K562 (cell line): ENCODE results near the gene VSIG10. TPM values are rescaled to one million over a fixed set of nuclear protein-coding genes. Genes with fewer than 3 reads are reported as not detected.

Experiments
- ARHGAP35 ChIP-seq: fragments of 450-650 bp; IDR thresholded peaks from 2 replicates; pipeline ENCODE4 v1.6.1; 2018; ENCODE audit not compliant: partially characterized antibody
- CBX1 ChIP-seq: sonication (generic); IDR thresholded peaks from 2 replicates; pipeline ENCODE4 v1.6.1; 2016; ENCODE audit warnings: antibody characterized with exemption, low read depth, mild to moderate bottlenecking
- CREM ChIP-seq: IDR thresholded peaks from 2 replicates; pipeline ENCODE4 v1.6.1; 2014; ENCODE audit warnings: antibody characterized with exemption, low read depth
- ETS1 ChIP-seq: conservative IDR thresholded peaks from 2 replicates; pipeline ENCODE4 v1.6.1; 2011; ENCODE audit warnings: low read depth, mild to moderate bottlenecking, low read length; ENCODE audit not compliant: control insufficient read depth
- GTF3C2 ChIP-seq: IDR thresholded peaks from 3 replicates; pipeline ENCODE4 v1.6.1; 2011; ENCODE audit warnings: borderline replicate concordance, mild to moderate bottlenecking, moderate library complexity; ENCODE audit not compliant: insufficient read length; ENCODE audit errors: extremely low read depth
- HNRNPUL1 ChIP-seq: fragments of 200-400 bp; formaldehyde crosslinking; IDR thresholded peaks from 2 replicates; pipeline ENCODE4 v1.6.1; 2017; ENCODE audit warnings: low read length
- PURB ChIP-seq: sonication (generic); formaldehyde crosslinking; IDR thresholded peaks from 2 replicates; pipeline ENCODE4 v1.9.0; 2021; ENCODE audit warnings: low read depth, mild to moderate bottlenecking, missing genetic modification reagents
- RBM22 ChIP-seq: fragments of 200-400 bp; formaldehyde crosslinking; IDR thresholded peaks from 2 replicates; pipeline ENCODE4 v1.6.1; 2018; ENCODE audit warnings: low read length, low read depth; ENCODE audit not compliant: poor library complexity, severe bottlenecking
- SFPQ ChIP-seq: fragments of 200-400 bp; formaldehyde crosslinking; IDR thresholded peaks from 2 replicates; pipeline ENCODE4 v1.6.1; 2017; ENCODE audit warnings: mild to moderate bottlenecking, low read depth, low read length, moderate library complexity
- SIN3A ChIP-seq, 2 experiments: fragments of 150-350 bp in 1 of 2; IDR thresholded peaks; 2 replicates each; pipeline ENCODE4 v1.6.1; 2011 to 2016; ENCODE audit warnings: borderline replicate concordance in 2 of 2, low read depth in 2 of 2, low read length in 2 of 2, mild to moderate bottlenecking in 2 of 2, moderate library complexity in 2 of 2; ENCODE audit not compliant: control insufficient read depth in 1 of 2
- TFAP4 ChIP-seq: sonication (generic); formaldehyde crosslinking; IDR thresholded peaks from 2 replicates; pipeline ENCODE4 v1.8.0; 2022; ENCODE audit warnings: missing genetic modification reagents, mild to moderate bottlenecking, moderate library complexity, borderline replicate concordance
- TRIM25 ChIP-seq: fragments of 450-650 bp; IDR thresholded peaks from 2 replicates; pipeline ENCODE4 v1.7.0; 2016; ENCODE audit warnings: borderline replicate concordance
- TRIM28 ChIP-seq: fragments of 450-650 bp; IDR thresholded peaks from 2 replicates; pipeline ENCODE4 v1.6.1; 2017
- ZFPM2 ChIP-seq: fragments of 250-450 bp; sonication (Bioruptor Pico); IDR thresholded peaks from 2 replicates; pipeline ENCODE4 v1.5.1; 2022; ENCODE audit warnings: mild to moderate bottlenecking
- ZNF311 ChIP-seq: fragments of 250-450 bp; sonication (Bioruptor Pico); IDR thresholded peaks from 2 replicates; pipeline ENCODE4 v1.4.0; 2020; ENCODE audit warnings: mild to moderate bottlenecking, moderate library complexity
- ZNF445 ChIP-seq: fragments of 250-450 bp; sonication (Bioruptor Pico); IDR thresholded peaks from 2 replicates; pipeline ENCODE4 v1.4.0; 2020; ENCODE audit warnings: low read depth, mild to moderate bottlenecking, moderate library complexity
- ZNF76 ChIP-seq: fragments of 250-450 bp; sonication (Bioruptor Pico); IDR thresholded peaks from 2 replicates; pipeline ENCODE4 v1.4.0; 2020; ENCODE audit warnings: mild to moderate bottlenecking, moderate library complexity, borderline replicate concordance
- polyA plus RNA-seq, 8 experiments: library from polyadenylated mRNA; depleted of rRNA in 4 of 8; stranded (reverse) in 5 of 8; unstranded in 3 of 8; fragments of >200 nt; fragmentation: Nextera tagmentation in 2 of 8; fragmentation: Illumina TruSeq in 1 of 8; extraction: Ambion mirVana in 2 of 8; extraction: Trizol in 1 of 8; gene quantifications; 2 replicates each; pipeline versions ENCODE4 v1.2.1 to v1.2.3, GENCODE V29; 2011 to 2014; ENCODE audit warnings: inconsistent platforms in 1 of 8, missing spikeins in 1 of 8
- total RNA-seq, 7 experiments: library from RNA; depleted of rRNA in 6 of 7; stranded (reverse); fragments of >200 nt in 6 of 7; fragmentation: Illumina TruSeq in 2 of 7; extraction: Trizol in 2 of 7; gene quantifications; 2 replicates each; pipeline versions ENCODE4 v1.2.1 to v1.2.3, GENCODE V29; 2011 to 2021; ENCODE audit warnings: low replicate concordance in 1 of 7

VSIG10 gene
- total and polyA plus RNA-seq, 9 of the 15 experiments (the other 6 are each of a cell fraction or from before 2014, with no cell fraction given): 4.1 to 8.8 (median 4.7) TPM

- TF ChIP-seq GTF3C2: no peak
- TF ChIP-seq SIN3A (IDR thresholded peaks at IDR 0.05; ENCODE audit: borderline replicate concordance in 2 of 2, control insufficient read depth in 1 of 2, low read depth in 2 of 2, low read length in 2 of 2): 0 out of 4 replicates have a peak, but pooled peaks of 1 of the 2 experiments have one; percentile 39
- TF ChIP-seq ETS1: no peak
- no peak for TF ChIP-seq ZNF76 (CRISPR knock-in tag)
- TF ChIP-seq TFAP4 (CRISPR knock-in tag): peak; percentile 82
- TF ChIP-seq PURB (CRISPR knock-in tag): no peak
- no peak for TF ChIP-seq CBX1
- no peak for TF ChIP-seq TRIM28
- TF ChIP-seq ZNF311 (CRISPR knock-in tag): no peak
- no peak for TF ChIP-seq TRIM25
- no peak for TF ChIP-seq ARHGAP35
- TF ChIP-seq ZFPM2: no peak
- TF ChIP-seq HNRNPUL1: no peak
- TF ChIP-seq CREM: no peak
- TF ChIP-seq SFPQ: no peak
- no peak for TF ChIP-seq ZNF445 (CRISPR knock-in tag)
- no peak for TF ChIP-seq RBM22
These were observed 42.6 kb downstream of the VSIG10 start, which contains the start of gene WSB2 (continued) for GRCh38 chr12:118061011-118061872.
